Activated naive CD4-positive, alpha-beta T cell treated with anti-CD3 and anti-CD28 coated beads, Interleukin-2, amount 50 U/mL, for 72 hours (primary cell): ENCODE data around the gene C19orf53. TPM values are rescaled to one million over a fixed set of nuclear protein-coding genes. Genes with fewer than 3 reads are reported as not detected.
"Not testable (repeated sequence)": the region's sequence is repeated elsewhere in the genome, so short reads cannot be mapped to it uniquely, and the experiment has no call there.

ENCODE experiments used
- ATAC-seq, 2 donors: fragments of 150-1000 bp; cut with Tn5 transposase; 2 replicates each; pipeline ENCODE4 v1.10.0; 2021; ENCODE audit warnings: mild to moderate bottlenecking in 2 of 2, moderate library complexity in 2 of 2
- DNase-seq, 2 donors: peaks; one replicate each; pipeline ENCODE4 v3.0.0; 2021 to 2022; ENCODE audit warnings: low spot score in 2 of 2
- H3K27ac Mint-ChIP-seq, 2 donors: one replicate each; pipeline ENCODE4 v1.8.0; 2022; ENCODE audit warnings: mild to moderate bottlenecking in 2 of 2, mixed read lengths in 2 of 2
- H3K36me3 Mint-ChIP-seq, 2 donors: one replicate each; pipeline ENCODE4 v1.8.0; 2022; ENCODE audit warnings: mixed read lengths in 2 of 2
- H3K9me3 Mint-ChIP-seq, 2 donors: one replicate each; pipeline ENCODE4 v1.8.0; 2022; ENCODE audit warnings: mixed read lengths in 2 of 2
- total RNA-seq, 2 donors: library from RNA; stranded (reverse); gene quantifications; one replicate each; pipeline ENCODE4 v1.2.3, GENCODE V29; 2022

Gene C19orf53
- 100 to 1,000 TPM in 1 of 2 donors, 10 to 100 TPM in 1; 92.3 to 134 TPM for total RNA-seq

- DNase-seq = peak; percentile 90
Measured at GRCh38 chr19:13774217-13775191, at the start of gene C19orf53. TSS of gene C19orf53 (plus strand) at chr19:13774456. CDS start at chr19:13774478, 22 bp downstream.

GRCh38 chr19:13726323-13726722, 47.9 kb upstream of the C19orf53 start:
- no peak for ATAC-seq
- H3K36me3 Mint-ChIP-seq = no peaks in the 10 kb centered on the region
- no peak overlapping the region for H3K27ac Mint-ChIP-seq
- DNase-seq = no peak
- H3K9me3 Mint-ChIP-seq = no peaks in the 10 kb centered on the region

More at GRCh38 chr19:13774217-13775191, at the start of gene C19orf53:
- peak within 1 kb of the TSS; percentile 97 to 99 for H3K27ac Mint-ChIP-seq
- no peaks in the 10 kb centered on the region for H3K9me3 Mint-ChIP-seq
- ATAC-seq = peak; percentile 100
- H3K36me3 Mint-ChIP-seq = peaks cover 25 to 32% of the 10 kb centered on the region in 2 donors

- ATAC-seq = no peak
- DNase-seq = no peak
- Mint-ChIP-seq H3K36me3 (no peaks in the 10 kb centered on the region), H3K9me3 (no peaks in the 10 kb centered on the region), H3K27ac (no peak overlapping the region)
Measured at GRCh38 chr19:13727798-13728197, 46.5 kb upstream of the C19orf53 start.

GRCh38 chr19:13729859-13730258, 44.4 kb upstream of the C19orf53 start:
- no peaks in the 10 kb centered on the region for H3K36me3 Mint-ChIP-seq
- H3K9me3 Mint-ChIP-seq = no peaks in the 10 kb centered on the region
- DNase-seq = no peak
- ATAC-seq = no peak
- peak overlapping the region; percentile 48 to 89 for H3K27ac Mint-ChIP-seq

- peak; percentile 92 to 95 for DNase-seq
- peak; percentile 95 to 99 for ATAC-seq
- no peaks in the 10 kb centered on the region for H3K36me3 Mint-ChIP-seq
- H3K27ac Mint-ChIP-seq = peak overlapping the region; percentile 89 to 94
- H3K9me3 Mint-ChIP-seq = no peaks in the 10 kb centered on the region
Measured at GRCh38 chr19:13731147-13731964, 42.9 kb upstream of the C19orf53 start.

GRCh38 chr19:13732337-13732736, 41.9 kb upstream of the C19orf53 start:
- Mint-ChIP-seq H3K27ac (peak overlapping the region; percentile 81 to 89), H3K36me3 (no peaks in the 10 kb centered on the region), H3K9me3 (no peaks in the 10 kb centered on the region)
- no peak for DNase-seq
- ATAC-seq = no peak

- DNase-seq (no peak), ATAC-seq (no peak)
- Mint-ChIP-seq H3K27ac (no peak overlapping the region), H3K9me3 (no peaks in the 10 kb centered on the region), H3K36me3 (no peaks in the 10 kb centered on the region)
Measured at GRCh38 chr19:13734751-13735150, 39.5 kb upstream of the C19orf53 start.

GRCh38 chr19:13738073-13738472, 36.2 kb upstream of the C19orf53 start:
- DNase-seq (no peak), ATAC-seq (no peak)
- Mint-ChIP-seq H3K9me3 (no peaks in the 10 kb centered on the region), H3K36me3 (no peaks in the 10 kb centered on the region), H3K27ac (no peak overlapping the region)

GRCh38 chr19:13741893-13742292, 32.4 kb upstream of the C19orf53 start:
- DNase-seq = no peak
- no peak for ATAC-seq
- Mint-ChIP-seq H3K9me3 (no peaks in the 10 kb centered on the region), H3K27ac (no peak overlapping the region), H3K36me3 (peaks cover 0 to 5% of the 10 kb centered on the region in 2 donors)

GRCh38 chr19:13742756-13743155, 31.5 kb upstream of the C19orf53 start:
- ATAC-seq (no peak), DNase-seq (no peak)
- peaks cover 0 to 11% of the 10 kb centered on the region in 2 donors for H3K36me3 Mint-ChIP-seq
- no peaks in the 10 kb centered on the region for H3K9me3 Mint-ChIP-seq
- peak overlapping the region in 1 of 2 donors; percentile 38 for H3K27ac Mint-ChIP-seq

GRCh38 chr19:13744174-13744573, 30.1 kb upstream of the C19orf53 start:
- DNase-seq (no peak), ATAC-seq (no peak)
- H3K36me3 Mint-ChIP-seq = peaks cover 9 to 11% of the 10 kb centered on the region in 2 donors
- H3K9me3 Mint-ChIP-seq = no peaks in the 10 kb centered on the region
- peak overlapping the region in 1 of 2 donors; percentile 65 for H3K27ac Mint-ChIP-seq

GRCh38 chr19:13747098-13747453, 27.2 kb upstream of the C19orf53 start:
- H3K27ac Mint-ChIP-seq = peak overlapping the region in 1 of 2 donors; percentile 94
- H3K9me3 Mint-ChIP-seq = no peaks in the 10 kb centered on the region
- ATAC-seq = no peak

GRCh38 chr19:13748169-13748828, 26.0 kb upstream of the C19orf53 start:
- no peak for ATAC-seq
- Mint-ChIP-seq H3K9me3 (no peaks in the 10 kb centered on the region), H3K27ac (peak overlapping the region; percentile 94 to 95), H3K36me3 (peaks cover 9 to 11% of the 10 kb centered on the region in 2 donors)
- peak in 1 of 2 donors; percentile 16 for DNase-seq

More at GRCh38 chr19:13747098-13747453, 27.2 kb upstream of the C19orf53 start:
- DNase-seq = no peak
- H3K36me3 Mint-ChIP-seq = peaks cover 9 to 11% of the 10 kb centered on the region in 2 donors

- peaks cover 9 to 25% of the 10 kb centered on the region in 2 donors for H3K36me3 Mint-ChIP-seq
- no peaks in the 10 kb centered on the region for H3K9me3 Mint-ChIP-seq
- peak overlapping the region; percentile 33 to 66 for H3K27ac Mint-ChIP-seq
- ATAC-seq (no peak), DNase-seq (no peak)
Measured at GRCh38 chr19:13751436-13751835, 22.8 kb upstream of the C19orf53 start.

- H3K36me3 Mint-ChIP-seq = peaks cover 8 to 21% of the 10 kb centered on the region in 2 donors
- ATAC-seq, H3K9me3 Mint-ChIP-seq: not testable (repeated sequence)
Measured at GRCh38 chr19:13753622-13754021, 20.6 kb upstream of the C19orf53 start.

GRCh38 chr19:13756210-13756609, 18.0 kb upstream of the C19orf53 start:
- peak overlapping the region in 1 of 2 donors; percentile 87 for H3K27ac Mint-ChIP-seq
- ATAC-seq = no peak
- no peak for DNase-seq
- H3K9me3 Mint-ChIP-seq = no peaks in the 10 kb centered on the region
- peaks cover 7 to 21% of the 10 kb centered on the region in 2 donors for H3K36me3 Mint-ChIP-seq

More at GRCh38 chr19:13753622-13754021, 20.6 kb upstream of the C19orf53 start:
- DNase-seq, H3K27ac Mint-ChIP-seq: not testable (repeated sequence)
